Measurements from ENCODE around the gene SBF1. TPM values are rescaled to one million over a fixed set of nuclear protein-coding genes. Genes with fewer than 3 reads are reported as not detected.
"Not testable (repeated sequence)": the region's sequence is repeated elsewhere in the genome, so short reads cannot be mapped to it uniquely, and the experiment has no call there.

Gene SBF1
- total and polyA plus RNA-seq, 12 donors: 41.0 to 73.0 (median 48.1) TPM

- Histone ChIP-seq H3K27me3 (no peaks in the 10 kb centered on the region), H3K4me3 (peak overlapping the region in 1 of 10 donors; percentile 14), H3K36me3 (peaks cover 0 to 52% (median 7%) of the 10 kb centered on the region in 9 donors), H3K9me3 (no peaks in the 10 kb centered on the region), H3K4me1 (peaks cover 0 to 61% (median 21%) of the 10 kb centered on the region in 9 donors), H3K27ac (peak overlapping the region in 7 of 10 donors; percentile 15 to 90 (median 29))
- 67 to 70% methylated on average over 8 of the region's 8 CpGs for WGBS, 2 donors
- DNase-seq: peak; percentile 23 to 31
- peak; percentile 48 to 63 (median 56) for ATAC-seq
- intact Hi-C loops (cut with DNase I): no loop called here
- TF ChIP-seq CTCF (IDR thresholded peaks at IDR 0.05): peak in 7 of 9 donors; percentile 21 to 51 (median 33)
Observed at GRCh38 chr22:50399751-50400331, 75.0 kb downstream of the SBF1 start.

GRCh38 chr22:50398831-50399648 is 75.8 kb downstream of the SBF1 start:
- H3K4me1 ChIP-seq: peaks cover 0 to 60% (median 18%) of the 10 kb centered on the region in 9 donors
- WGBS, 2 donors: 88 to 91% methylated on average over 15 of the region's 15 CpGs
- peak overlapping the region in 7 of 10 donors; percentile 15 to 90 (median 29) for H3K27ac ChIP-seq
- H3K27me3 ChIP-seq: no peaks in the 10 kb centered on the region
- no peak for DNase-seq
- no peak for TF ChIP-seq CTCF (IDR thresholded peaks at IDR 0.05)
- intact Hi-C loops (cut with DNase I): no loop called here
- H3K4me3 ChIP-seq: peak overlapping the region in 1 of 10 donors; percentile 14
- peak in 1 of 8 donors; percentile 18 for ATAC-seq
- H3K36me3 ChIP-seq: peaks cover 0 to 60% (median 10%) of the 10 kb centered on the region in 9 donors
- no peaks in the 10 kb centered on the region for H3K9me3 ChIP-seq

- ATAC-seq; DNase-seq; H3K9me3 ChIP-seq; H3K27me3 ChIP-seq; intact Hi-C loops (cut with DNase I); H3K4me3 ChIP-seq; H3K27ac ChIP-seq: not testable (repeated sequence)
- WGBS, 2 donors: 68 to 76% methylated on average over 3 to 4 of the region's 4 CpGs
- H3K4me1 ChIP-seq: peaks cover 0 to 45% (median 9%) of the 10 kb centered on the region in 9 donors
- peaks cover 0 to 68% (median 10%) of the 10 kb centered on the region in 9 donors for H3K36me3 ChIP-seq
Observed at GRCh38 chr22:50397371-50398060, 77.3 kb downstream of the SBF1 start.

GRCh38 chr22:50396751-50397370 is 78.0 kb downstream of the SBF1 start:
- Histone ChIP-seq H3K27me3 (no peaks in the 10 kb centered on the region), H3K4me1 (peaks cover 0 to 38% (median 9%) of the 10 kb centered on the region in 9 donors), H3K27ac (no peak overlapping the region), H3K9me3 (no peaks in the 10 kb centered on the region), H3K4me3 (no peak overlapping the region), H3K36me3 (peaks cover 0 to 70% (median 10%) of the 10 kb centered on the region in 9 donors)
- ATAC-seq (no peak), DNase-seq (no peak)
- 68 to 76% methylated on average over 6 of the region's 6 CpGs for WGBS, 2 donors
- TF ChIP-seq CTCF (IDR thresholded peaks at IDR 0.05): no peak
- intact Hi-C loops (cut with DNase I): no loop called here

Other genes starting within 250 kb of the SBF1 start
- 10 to 100 TPM; 15.5 to 23.3 (median 18.5) TPM for gene TUBGCP6, start 230.0 kb downstream of the SBF1 start, total RNA-seq
- 10 to 100 TPM; 14.2 to 40.7 TPM for gene TUBGCP6, start 230.0 kb downstream of the SBF1 start, polyA plus RNA-seq
- 10 to 100 TPM in 6 of 10 donors, 1 to 10 TPM in 4; 7.1 to 16.7 (median 10.3) TPM for gene HDAC10, start 223.8 kb downstream of the SBF1 start, total RNA-seq
- 10 to 100 TPM in 1 of 2 donors, 1 to 10 TPM in 1; 7.9 to 20.3 TPM for gene HDAC10, start 223.8 kb downstream of the SBF1 start, polyA plus RNA-seq
- 10 to 100 TPM; 10.6 to 21.9 (median 16.1) TPM for gene MAPK12, start 213.4 kb downstream of the SBF1 start, total RNA-seq
- gene MAPK12, start 213.4 kb downstream of the SBF1 start, polyA plus RNA-seq: 10 to 100 TPM; 14.8 to 23.0 TPM
- 10 to 100 TPM in 2 of 10 donors, 1 to 10 TPM in 8; 4.3 to 11.3 (median 7.1) TPM for gene MAPK11, start 204.7 kb downstream of the SBF1 start, total RNA-seq
- 10 to 100 TPM; 11.6 to 18.0 TPM for gene MAPK11, start 204.7 kb downstream of the SBF1 start, polyA plus RNA-seq
- 100 to 1,000 TPM in 1 of 10 donors, 10 to 100 TPM in 9; 43.0 to 101 (median 57.8) TPM for gene PLXNB2, start 167.4 kb downstream of the SBF1 start, total RNA-seq
- 10 to 100 TPM; 33.5 to 71.0 TPM for gene PLXNB2, start 167.4 kb downstream of the SBF1 start, polyA plus RNA-seq
- 1 to 10 TPM; 1.1 to 3.6 (median 2.0) TPM for gene DENND6B, start 148.0 kb downstream of the SBF1 start, total RNA-seq
- 1 to 10 TPM; 1.7 to 3.1 TPM for gene DENND6B, start 148.0 kb downstream of the SBF1 start, polyA plus RNA-seq
- 10 to 100 TPM; 34.7 to 51.5 (median 36.8) TPM for gene PPP6R2, start 131.7 kb downstream of the SBF1 start, total RNA-seq
- gene PPP6R2, start 131.7 kb downstream of the SBF1 start, polyA plus RNA-seq: 10 to 100 TPM; 38.6 to 38.8 TPM
- gene ADM2, start 6.5 kb upstream of the SBF1 start, total RNA-seq: under 1 TPM in 3 of 10 donors, not detected in 7; 0.09 to 0.53 (median 0.15) TPM
- under 1 TPM; 0.07 to 0.29 TPM for gene ADM2, start 6.5 kb upstream of the SBF1 start, polyA plus RNA-seq
- gene MIOX, start 11.8 kb upstream of the SBF1 start, total RNA-seq: not detected
- not detected for gene MIOX, start 11.8 kb upstream of the SBF1 start, polyA plus RNA-seq
- gene LMF2, start 32.7 kb upstream of the SBF1 start, total RNA-seq: 10 to 100 TPM; 18.8 to 37.5 (median 22.9) TPM
- 10 to 100 TPM; 40.4 to 42.5 TPM for gene LMF2, start 32.7 kb upstream of the SBF1 start, polyA plus RNA-seq
- 10 to 100 TPM; 21.7 to 31.9 (median 26.2) TPM for gene NCAPH2, start 33.2 kb upstream of the SBF1 start, total RNA-seq
- 10 to 100 TPM; 38.0 to 54.8 TPM for gene NCAPH2, start 33.2 kb upstream of the SBF1 start, polyA plus RNA-seq
- gene SCO2, start 50.6 kb upstream of the SBF1 start, total RNA-seq: 1 to 10 TPM in 2 of 10 donors, under 1 TPM in 2, not detected in 6; 0.57 to 2.8 (median 0.92) TPM
- 1 to 10 TPM in 1 of 2 donors, not detected in 1; 2.0 TPM for gene SCO2, start 50.6 kb upstream of the SBF1 start, polyA plus RNA-seq
- 100 to 1,000 TPM in 1 of 10 donors, 10 to 100 TPM in 7, 1 to 10 TPM in 2; 8.4 to 113 (median 12.6) TPM for gene TYMP, start 55.0 kb upstream of the SBF1 start, total RNA-seq
- 10 to 100 TPM; 23.3 to 65.3 TPM for gene TYMP, start 55.0 kb upstream of the SBF1 start, polyA plus RNA-seq
- gene KLHDC7B, start 70.9 kb upstream of the SBF1 start, total RNA-seq: 1 to 10 TPM in 1 of 10 donors, under 1 TPM in 3, not detected in 6; 0.11 to 1.3 (median 0.18) TPM
- under 1 TPM in 1 of 2 donors, not detected in 1; 0.10 TPM for gene KLHDC7B, start 70.9 kb upstream of the SBF1 start, polyA plus RNA-seq
- under 1 TPM in 2 of 10 donors, not detected in 8; 0.74 to 0.90 TPM for gene SYCE3, start 87.9 kb upstream of the SBF1 start, total RNA-seq
- gene SYCE3, start 87.9 kb upstream of the SBF1 start, polyA plus RNA-seq: not detected
- gene CPT1B, start 103.4 kb upstream of the SBF1 start, total RNA-seq: 100 to 1,000 TPM; 135 to 487 (median 415) TPM
- gene CPT1B, start 103.4 kb upstream of the SBF1 start, polyA plus RNA-seq: 100 to 1,000 TPM in 1 of 2 donors, 10 to 100 TPM in 1; 61.2 to 351 TPM
- 10 to 100 TPM; 31.7 to 60.1 (median 39.9) TPM for gene CHKB, start 107.8 kb upstream of the SBF1 start, total RNA-seq
- gene CHKB, start 107.8 kb upstream of the SBF1 start, polyA plus RNA-seq: 100 to 1,000 TPM in 1 of 2 donors, 10 to 100 TPM in 1; 27.1 to 251 TPM
- under 1 TPM; 0.08 to 0.52 (median 0.27) TPM for gene MAPK8IP2, start 125.8 kb upstream of the SBF1 start, total RNA-seq
- gene MAPK8IP2, start 125.8 kb upstream of the SBF1 start, polyA plus RNA-seq: under 1 TPM; 0.22 to 0.49 TPM
- gene ARSA, start 153.1 kb upstream of the SBF1 start, total RNA-seq: 10 to 100 TPM; 19.6 to 33.3 (median 26.0) TPM
- 10 to 100 TPM; 17.5 to 62.3 TPM for gene ARSA, start 153.1 kb upstream of the SBF1 start, polyA plus RNA-seq
- gene SHANK3, start 197.8 kb upstream of the SBF1 start, total RNA-seq: 10 to 100 TPM; 19.9 to 36.9 (median 24.7) TPM
- 10 to 100 TPM; 14.3 to 59.8 TPM for gene SHANK3, start 197.8 kb upstream of the SBF1 start, polyA plus RNA-seq

Measured in heart right ventricle (tissue), 16 donors.